ENCODE results near the gene CTNNBIP1.
A peak's percentile ranks its signal among the peaks of the same experiment; 100 is the strongest.

Gene CTNNBIP1

DNA sequence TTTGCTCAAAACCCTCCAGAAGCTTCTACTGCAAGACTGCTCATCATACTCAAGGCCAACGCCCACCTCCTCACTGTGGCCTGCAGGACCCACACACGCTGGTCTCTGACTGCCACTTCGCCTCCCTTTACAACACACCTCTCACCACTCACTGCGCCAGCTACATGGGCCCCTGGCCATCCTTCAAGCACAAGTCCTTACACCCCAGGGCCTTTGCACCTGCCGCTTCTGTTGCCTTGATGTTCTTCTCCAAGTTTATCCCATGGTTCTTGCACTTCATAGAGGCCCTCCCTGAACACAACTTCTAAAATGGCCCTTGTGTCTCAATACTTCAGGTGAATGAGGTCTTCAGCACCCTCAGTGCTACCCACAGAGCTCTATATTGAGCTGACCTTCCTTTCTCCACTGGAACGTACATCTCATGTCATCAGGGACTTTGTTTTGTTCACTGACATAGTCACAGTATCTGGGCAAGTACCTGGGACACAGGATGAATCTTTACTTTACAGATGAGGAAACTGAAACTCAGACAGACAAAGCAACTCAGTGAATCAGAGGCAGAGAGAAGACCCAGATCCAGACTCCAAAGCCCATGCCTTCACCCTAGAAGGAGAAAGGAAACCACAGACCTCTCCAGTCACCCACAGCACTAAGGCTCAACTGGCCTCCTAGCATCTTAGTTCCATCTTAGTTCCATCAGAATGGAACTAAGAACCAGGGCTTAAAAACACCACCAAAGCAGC lies 51.6 kb downstream of the CTNNBIP1 start:
- H3K27me3 ChIP-seq (ENCODE audit: insufficient read depth, low read length, poor library complexity), result no peaks in the 10 kb centered on the region
- H2BK5ac ChIP-seq (ENCODE audit: low read length), result no peak overlapping the region
- no peaks in the 10 kb centered on the region for H3K79me2 ChIP-seq (ENCODE audit: control insufficient read depth, insufficient read depth, low read length)
- no peak overlapping the region for H3K4me3 ChIP-seq (ENCODE audit: low read length)
- no CpG with 5 or more reads among the region's 6 CpGs for WGBS (ENCODE audit: extremely low coverage, insufficient coverage, low lambda C conversion rate)
- H3K56ac ChIP-seq (ENCODE audit: low read length), result no peak overlapping the region
- no peak overlapping the region for H2BK15ac ChIP-seq (replicated peaks; ENCODE audit: low read depth)
- H3K9ac ChIP-seq (ENCODE audit: low read length), result no peak overlapping the region
- no peaks in the 10 kb centered on the region for H3K36me3 ChIP-seq (ENCODE audit: control insufficient read depth, insufficient read depth, low read length)
- no peak overlapping the region for H4K5ac ChIP-seq (ENCODE audit: low read length)
- no peak overlapping the region for H2BK120ac ChIP-seq (ENCODE audit: low read depth, low read length)
- H3K79me1 ChIP-seq (ENCODE audit: low read length), result no peaks in the 10 kb centered on the region
- H3K23ac ChIP-seq (ENCODE audit: low read length), result no peak overlapping the region
- no peak overlapping the region for H3K18ac ChIP-seq (ENCODE audit: low read length)
- no peaks in the 10 kb centered on the region for H3K4me1 ChIP-seq (ENCODE audit: control insufficient read depth, low read depth, low read length)
- no peak overlapping the region for H3K4ac ChIP-seq (ENCODE audit: low read depth, low read length)
- no peak for DNase-seq
- H3K4me2 ChIP-seq (ENCODE audit: low read length), result no peak overlapping the region
- no peak overlapping the region for H4K8ac ChIP-seq (ENCODE audit: low read depth, low read length)
- H3K27ac ChIP-seq (ENCODE audit: low read depth, low read length), result no peak overlapping the region
- H2AK5ac ChIP-seq (ENCODE audit: low read length), result no peak overlapping the region

DNA sequence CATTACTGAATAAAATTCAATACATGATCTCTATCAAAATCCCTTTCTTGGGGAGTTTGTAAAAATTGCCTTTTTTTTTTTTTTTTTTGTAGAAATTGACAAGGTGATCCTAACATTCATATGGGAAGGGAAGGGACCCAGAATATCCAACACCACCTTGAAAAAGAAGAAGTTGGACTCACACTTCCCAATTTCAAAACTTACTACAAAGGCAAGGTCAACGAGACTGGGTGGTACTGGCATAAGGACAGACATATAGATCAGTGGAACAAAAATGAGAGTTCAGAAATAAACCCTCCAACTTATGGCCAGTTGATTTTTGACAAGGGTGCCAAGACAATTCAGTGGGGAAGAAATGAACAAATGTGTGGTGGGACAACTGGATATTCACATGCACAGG lies 54.9 kb downstream of the CTNNBIP1 start:
- Histone ChIP-seq H3K9ac (ENCODE audit: low read length) (no peak overlapping the region), H3K79me2 (ENCODE audit: control insufficient read depth, insufficient read depth, low read length) (no peaks in the 10 kb centered on the region), H3K36me3 (ENCODE audit: control insufficient read depth, insufficient read depth, low read length) (no peaks in the 10 kb centered on the region), H4K5ac (ENCODE audit: low read length) (no peak overlapping the region), H3K27me3 (ENCODE audit: insufficient read depth, low read length, poor library complexity) (no peaks in the 10 kb centered on the region), H3K79me1 (ENCODE audit: low read length) (no peaks in the 10 kb centered on the region), H2BK5ac (ENCODE audit: low read length) (no peak overlapping the region), H3K4ac (ENCODE audit: low read depth, low read length) (no peak overlapping the region), H3K23ac (ENCODE audit: low read length) (no peak overlapping the region), H2BK120ac (ENCODE audit: low read depth, low read length) (no peak overlapping the region), H2AK5ac (ENCODE audit: low read length) (no peak overlapping the region), H3K4me2 (ENCODE audit: low read length) (no peak overlapping the region), H3K56ac (ENCODE audit: low read length) (no peak overlapping the region), H4K8ac (ENCODE audit: low read depth, low read length) (no peak overlapping the region), H3K4me3 (ENCODE audit: low read length) (no peak overlapping the region), H3K4me1 (ENCODE audit: control insufficient read depth, low read depth, low read length) (no peaks in the 10 kb centered on the region), H3K18ac (ENCODE audit: low read length) (no peak overlapping the region), H3K27ac (ENCODE audit: low read depth, low read length) (no peak overlapping the region), H2BK15ac (replicated peaks; ENCODE audit: low read depth) (no peak overlapping the region)
- no CpG with 5 or more reads among the region's 1 CpG for WGBS (ENCODE audit: extremely low coverage, insufficient coverage, low lambda C conversion rate)
- DNase-seq, result no peak

- H3K79me2 ChIP-seq (ENCODE audit: control insufficient read depth, insufficient read depth, low read length), result no peaks in the 10 kb centered on the region
- no peak overlapping the region for H2BK5ac ChIP-seq (ENCODE audit: low read length)
- no peaks in the 10 kb centered on the region for H3K36me3 ChIP-seq (ENCODE audit: control insufficient read depth, insufficient read depth, low read length)
- no peak overlapping the region for H3K18ac ChIP-seq (ENCODE audit: low read length)
- H4K5ac ChIP-seq (ENCODE audit: low read length), result no peak overlapping the region
- H3K56ac ChIP-seq (ENCODE audit: low read length), result no peak overlapping the region
- H3K23ac ChIP-seq (ENCODE audit: low read length), result no peak overlapping the region
- no peaks in the 10 kb centered on the region for H3K27me3 ChIP-seq (ENCODE audit: insufficient read depth, low read length, poor library complexity)
- WGBS (ENCODE audit: extremely low coverage, insufficient coverage, low lambda C conversion rate), result no CpG with 5 or more reads among the region's 4 CpGs
- H2BK120ac ChIP-seq (ENCODE audit: low read depth, low read length), result no peak overlapping the region
- no peak overlapping the region for H3K4ac ChIP-seq (ENCODE audit: low read depth, low read length)
- no peak overlapping the region for H2AK5ac ChIP-seq (ENCODE audit: low read length)
- H3K4me1 ChIP-seq (ENCODE audit: control insufficient read depth, low read depth, low read length), result no peaks in the 10 kb centered on the region
- DNase-seq, result no peak
- no peak overlapping the region for H3K4me3 ChIP-seq (ENCODE audit: low read length)
- no peaks in the 10 kb centered on the region for H3K79me1 ChIP-seq (ENCODE audit: low read length)
- no peak overlapping the region for H3K9ac ChIP-seq (ENCODE audit: low read length)
- no peak overlapping the region for H4K8ac ChIP-seq (ENCODE audit: low read depth, low read length)
- no peak overlapping the region for H3K27ac ChIP-seq (ENCODE audit: low read depth, low read length)
- H2BK15ac ChIP-seq (replicated peaks; ENCODE audit: low read depth), result no peak overlapping the region
- no peak overlapping the region for H3K4me2 ChIP-seq (ENCODE audit: low read length)
These were observed 56.8 kb downstream of the CTNNBIP1 start for GRCh38 chr1:9853249-9853595.

DNA sequence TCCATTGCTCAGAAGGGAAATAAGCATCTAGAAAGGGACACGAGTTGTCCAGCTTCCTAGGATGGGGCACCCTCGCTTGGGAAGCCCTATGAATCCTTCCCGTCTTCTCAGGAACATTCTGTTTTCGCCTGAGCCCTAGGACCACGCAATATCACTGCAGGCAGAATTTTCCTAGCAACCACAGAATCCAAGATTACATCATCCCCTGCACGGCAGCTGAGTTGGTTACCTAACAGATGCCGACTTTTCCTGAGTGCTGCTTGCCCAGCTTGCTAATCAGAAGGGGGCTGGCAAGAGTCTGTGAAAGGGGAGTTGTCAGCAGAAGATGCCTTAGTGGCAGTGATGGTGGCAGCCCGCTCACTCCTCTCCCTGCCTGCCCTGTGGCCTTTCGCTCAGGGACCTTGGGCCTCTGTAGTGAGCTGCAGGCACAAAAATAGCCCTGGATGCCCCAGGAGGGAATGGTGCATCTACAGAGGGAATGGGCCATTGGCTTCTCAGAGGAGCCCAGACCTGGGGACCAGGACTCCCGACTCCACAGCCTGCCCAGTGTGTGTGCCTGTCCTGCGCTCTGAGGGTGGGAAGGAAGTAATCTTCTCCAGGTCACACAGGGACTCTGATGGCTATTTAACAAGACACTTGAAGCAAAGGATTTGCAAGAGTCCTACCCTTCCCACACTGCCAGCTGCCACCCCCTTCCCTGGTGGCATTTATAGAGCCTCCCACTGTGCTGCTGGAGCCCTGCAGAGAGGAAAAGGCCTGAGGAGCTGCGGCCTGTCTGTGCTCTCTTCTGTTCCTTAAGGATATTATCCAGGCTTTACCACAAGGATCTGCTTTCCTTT lies 57.4 kb downstream of the CTNNBIP1 start:
- peak; percentile 25 for DNase-seq
- Histone ChIP-seq H3K27me3 (ENCODE audit: insufficient read depth, low read length, poor library complexity) (no peaks in the 10 kb centered on the region), H2BK120ac (ENCODE audit: low read depth, low read length) (no peak overlapping the region), H3K79me1 (ENCODE audit: low read length) (no peaks in the 10 kb centered on the region), H3K56ac (ENCODE audit: low read length) (no peak overlapping the region), H3K4me3 (ENCODE audit: low read length) (no peak overlapping the region), H4K5ac (ENCODE audit: low read length) (no peak overlapping the region), H2AK5ac (ENCODE audit: low read length) (no peak overlapping the region), H3K23ac (ENCODE audit: low read length) (peak overlapping the region; percentile 45), H3K79me2 (ENCODE audit: control insufficient read depth, insufficient read depth, low read length) (no peaks in the 10 kb centered on the region), H3K27ac (ENCODE audit: low read depth, low read length) (no peak overlapping the region), H2BK15ac (replicated peaks; ENCODE audit: low read depth) (no peak overlapping the region), H3K4me1 (ENCODE audit: control insufficient read depth, low read depth, low read length) (no peaks in the 10 kb centered on the region), H4K8ac (ENCODE audit: low read depth, low read length) (no peak overlapping the region), H3K9ac (ENCODE audit: low read length) (no peak overlapping the region), H2BK5ac (ENCODE audit: low read length) (no peak overlapping the region), H3K18ac (ENCODE audit: low read length) (no peak overlapping the region), H3K4me2 (ENCODE audit: low read length) (no peak overlapping the region), H3K4ac (ENCODE audit: low read depth, low read length) (no peak overlapping the region), H3K36me3 (ENCODE audit: control insufficient read depth, insufficient read depth, low read length) (no peaks in the 10 kb centered on the region)
- WGBS (ENCODE audit: extremely low coverage, insufficient coverage, low lambda C conversion rate), result no CpG with 5 or more reads among the region's 12 CpGs

GRCh38 chr1:9852004-9852403 lies 58.1 kb downstream of the CTNNBIP1 start:
- no peak overlapping the region for H3K27ac ChIP-seq (ENCODE audit: low read depth, low read length)
- H3K4ac ChIP-seq (ENCODE audit: low read depth, low read length), result no peak overlapping the region
- no peaks in the 10 kb centered on the region for H3K79me2 ChIP-seq (ENCODE audit: control insufficient read depth, insufficient read depth, low read length)
- no peaks in the 10 kb centered on the region for H3K79me1 ChIP-seq (ENCODE audit: low read length)
- no peak overlapping the region for H4K5ac ChIP-seq (ENCODE audit: low read length)
- no peaks in the 10 kb centered on the region for H3K36me3 ChIP-seq (ENCODE audit: control insufficient read depth, insufficient read depth, low read length)
- H2AK5ac ChIP-seq (ENCODE audit: low read length), result no peak overlapping the region
- no peak overlapping the region for H2BK120ac ChIP-seq (ENCODE audit: low read depth, low read length)
- DNase-seq, result no peak
- H2BK15ac ChIP-seq (replicated peaks; ENCODE audit: low read depth), result no peak overlapping the region
- H4K8ac ChIP-seq (ENCODE audit: low read depth, low read length), result no peak overlapping the region
- no peak overlapping the region for H2BK5ac ChIP-seq (ENCODE audit: low read length)
- H3K4me3 ChIP-seq (ENCODE audit: low read length), result no peak overlapping the region
- peak overlapping the region; percentile 45 for H3K23ac ChIP-seq (ENCODE audit: low read length)
- no peak overlapping the region for H3K9ac ChIP-seq (ENCODE audit: low read length)
- H3K4me1 ChIP-seq (ENCODE audit: control insufficient read depth, low read depth, low read length), result no peaks in the 10 kb centered on the region
- no peak overlapping the region for H3K56ac ChIP-seq (ENCODE audit: low read length)
- WGBS (ENCODE audit: extremely low coverage, insufficient coverage, low lambda C conversion rate), result no CpG with 5 or more reads among the region's 8 CpGs
- H3K18ac ChIP-seq (ENCODE audit: low read length), result no peak overlapping the region
- no peak overlapping the region for H3K4me2 ChIP-seq (ENCODE audit: low read length)
- H3K27me3 ChIP-seq (ENCODE audit: insufficient read depth, low read length, poor library complexity), result no peaks in the 10 kb centered on the region
